VCaP (cell line): Measurements from ENCODE around the gene CIT.

ENCODE experiments used
- H3K27ac ChIP-seq: fragments of 450-650 bp; 2 replicates; pipeline ENCODE4 v1.5.1; 2017
- TF ChIP-seq, protein P1 (sequence below): fragments of 450-650 bp; conservative IDR thresholded peaks from 2 replicates; pipeline ENCODE4 v1.5.1; 2017; ENCODE audit warnings: mild to moderate bottlenecking, moderate library complexity

Gene CIT

DNA sequence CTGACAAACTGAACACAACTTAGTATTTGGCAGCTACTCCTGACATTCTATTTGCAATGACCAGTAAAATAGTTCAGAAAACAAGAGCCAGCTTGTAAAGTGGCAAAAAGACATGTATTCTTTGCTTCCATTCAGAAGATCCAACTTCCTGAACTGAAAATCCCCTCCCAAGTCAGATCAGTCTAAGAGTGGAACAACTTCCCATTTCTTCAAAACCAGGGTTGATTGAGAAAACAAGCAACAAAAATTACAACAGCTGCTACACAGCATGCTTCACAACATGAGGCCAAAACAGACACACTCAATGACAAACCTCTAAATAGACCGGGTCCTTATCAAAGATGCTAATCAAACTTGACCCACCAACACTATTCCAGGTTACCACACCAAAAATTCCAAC lies 40.3 kb downstream of the CIT start:
- TF ChIP-seq, protein P1, sequence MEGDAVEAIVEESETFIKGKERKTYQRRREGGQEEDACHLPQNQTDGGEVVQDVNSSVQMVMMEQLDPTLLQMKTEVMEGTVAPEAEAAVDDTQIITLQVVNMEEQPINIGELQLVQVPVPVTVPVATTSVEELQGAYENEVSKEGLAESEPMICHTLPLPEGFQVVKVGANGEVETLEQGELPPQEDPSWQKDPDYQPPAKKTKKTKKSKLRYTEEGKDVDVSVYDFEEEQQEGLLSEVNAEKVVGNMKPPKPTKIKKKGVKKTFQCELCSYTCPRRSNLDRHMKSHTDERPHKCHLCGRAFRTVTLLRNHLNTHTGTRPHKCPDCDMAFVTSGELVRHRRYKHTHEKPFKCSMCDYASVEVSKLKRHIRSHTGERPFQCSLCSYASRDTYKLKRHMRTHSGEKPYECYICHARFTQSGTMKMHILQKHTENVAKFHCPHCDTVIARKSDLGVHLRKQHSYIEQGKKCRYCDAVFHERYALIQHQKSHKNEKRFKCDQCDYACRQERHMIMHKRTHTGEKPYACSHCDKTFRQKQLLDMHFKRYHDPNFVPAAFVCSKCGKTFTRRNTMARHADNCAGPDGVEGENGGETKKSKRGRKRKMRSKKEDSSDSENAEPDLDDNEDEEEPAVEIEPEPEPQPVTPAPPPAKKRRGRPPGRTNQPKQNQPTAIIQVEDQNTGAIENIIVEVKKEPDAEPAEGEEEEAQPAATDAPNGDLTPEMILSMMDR = no peak
- peak overlapping the region; percentile 24; the same call in 1 of the 2 replicates for H3K27ac ChIP-seq

DNA sequence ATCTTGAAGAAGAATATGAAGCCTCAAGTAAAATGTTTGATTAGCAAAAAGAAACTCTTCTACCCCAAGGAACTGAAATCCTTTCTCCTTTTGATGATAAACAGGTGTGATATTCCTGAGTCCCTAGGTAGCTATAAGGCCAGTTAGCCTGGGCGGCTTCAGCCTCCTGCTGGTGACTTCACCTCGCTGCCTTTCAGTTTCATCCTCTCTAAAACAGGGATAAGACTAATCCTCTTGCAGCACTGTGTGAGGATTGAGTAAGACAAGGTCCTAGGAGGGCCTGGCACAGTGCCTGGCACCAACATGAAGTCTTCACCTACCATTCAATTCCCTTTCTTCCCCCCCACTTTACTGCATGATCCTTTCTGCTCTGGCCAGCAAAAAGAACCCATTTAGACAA lies 42.1 kb downstream of the CIT start:
- no peak overlapping the region; the same call in 1 of the 2 replicates for H3K27ac ChIP-seq
- TF ChIP-seq, protein P1 = peak; percentile 48

DNA sequence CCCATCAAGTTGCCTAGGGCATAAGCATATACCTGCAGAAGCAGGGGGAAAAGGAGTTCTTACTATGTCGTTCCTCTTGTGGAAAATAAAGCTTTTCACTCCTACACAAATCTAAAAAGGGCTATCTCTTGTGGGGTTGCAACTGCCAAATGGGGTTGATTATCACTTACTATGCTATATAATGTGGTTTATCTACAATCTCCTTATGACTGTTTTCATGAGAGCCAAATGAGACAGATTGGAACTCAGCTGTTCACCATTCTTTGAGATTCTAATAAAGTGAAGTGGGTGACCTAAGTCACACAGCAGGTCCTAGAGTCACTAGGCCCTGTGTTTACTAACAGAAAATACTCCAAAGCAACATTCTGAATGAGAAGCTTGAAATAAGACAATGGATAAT lies 47.7 kb downstream of the CIT start:
- TF ChIP-seq, protein P1 = no peak
- H3K27ac ChIP-seq = no peak overlapping the region

DNA sequence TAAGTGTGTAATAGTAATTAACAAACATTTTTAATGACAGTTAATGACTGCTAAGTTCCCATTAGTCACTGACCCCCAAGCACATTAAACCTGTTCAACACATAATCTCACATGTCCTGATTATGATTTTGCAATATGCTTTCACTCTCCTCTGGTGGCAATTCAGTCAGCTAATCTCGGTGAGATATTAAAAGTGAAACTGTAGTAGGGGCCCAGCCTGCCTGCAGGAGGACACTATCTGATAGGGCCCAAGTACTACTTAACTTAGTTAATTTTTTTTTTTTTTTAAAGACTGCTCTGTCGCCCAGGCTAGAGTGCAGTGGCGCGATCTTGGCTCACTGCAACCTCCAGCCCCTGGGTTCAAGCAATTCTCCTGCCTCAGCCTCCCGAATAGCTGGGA lies 48.8 kb downstream of the CIT start:
- TF ChIP-seq, protein P1 = no peak
- H3K27ac ChIP-seq = no peak overlapping the region

DNA sequence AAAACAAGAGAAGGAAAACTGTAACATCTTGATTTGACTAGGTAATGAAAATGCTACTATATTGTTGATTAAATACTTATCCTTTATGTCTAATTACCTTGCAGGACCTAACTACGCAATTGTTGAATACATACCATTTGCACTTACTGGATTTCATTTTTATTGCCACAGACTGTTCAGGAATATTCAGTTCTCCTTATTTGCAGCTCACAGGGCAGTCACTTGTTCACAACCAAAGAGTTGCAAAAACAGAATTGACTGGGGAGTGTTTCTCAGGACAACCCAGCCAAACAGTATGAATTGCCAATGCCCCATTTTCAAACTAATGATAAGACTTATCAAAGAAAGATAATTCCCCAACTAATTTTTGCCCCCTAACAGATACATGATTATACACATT lies 49.4 kb downstream of the CIT start:
- H3K27ac ChIP-seq = no peak overlapping the region
- TF ChIP-seq, protein P1 = no peak

DNA sequence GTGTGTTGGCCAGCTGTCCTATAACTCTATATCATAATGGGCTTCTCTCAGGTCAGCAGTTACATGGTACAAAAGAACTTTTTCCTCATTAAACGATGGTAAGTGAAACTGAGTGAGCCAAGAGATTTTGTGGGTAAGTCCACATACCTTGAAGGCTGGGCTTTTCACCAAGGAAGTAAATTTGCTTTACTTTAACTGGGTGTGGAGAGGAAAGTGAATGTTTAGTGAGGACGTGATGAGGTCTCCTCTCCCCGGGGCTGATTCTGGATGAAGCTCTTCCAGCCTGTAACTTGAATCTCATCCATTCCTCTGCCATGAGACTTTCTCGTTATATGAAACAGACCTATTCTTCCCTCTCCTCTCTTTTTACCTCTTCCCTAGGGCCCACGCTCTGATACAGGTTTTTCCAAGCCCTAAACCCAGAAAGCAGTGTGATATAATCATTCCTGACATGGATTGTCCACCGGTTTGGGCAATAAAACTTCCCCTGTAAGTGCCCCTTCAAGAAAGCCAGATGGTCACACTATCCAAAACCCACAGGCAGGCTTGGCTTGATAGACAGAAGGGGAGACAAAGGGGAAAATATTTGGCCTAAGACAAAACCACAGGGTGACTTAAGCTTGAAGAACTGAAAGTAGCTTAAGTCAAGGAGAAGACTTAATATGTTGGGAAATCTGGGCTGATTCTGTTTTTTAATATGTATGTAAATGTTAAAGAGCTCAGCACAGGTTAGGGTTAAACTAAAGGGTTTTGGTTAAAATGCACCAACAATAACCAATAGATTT lies 50.3 kb downstream of the CIT start:
- TF ChIP-seq, protein P1 = no peak
- H3K27ac ChIP-seq = no peak overlapping the region

DNA sequence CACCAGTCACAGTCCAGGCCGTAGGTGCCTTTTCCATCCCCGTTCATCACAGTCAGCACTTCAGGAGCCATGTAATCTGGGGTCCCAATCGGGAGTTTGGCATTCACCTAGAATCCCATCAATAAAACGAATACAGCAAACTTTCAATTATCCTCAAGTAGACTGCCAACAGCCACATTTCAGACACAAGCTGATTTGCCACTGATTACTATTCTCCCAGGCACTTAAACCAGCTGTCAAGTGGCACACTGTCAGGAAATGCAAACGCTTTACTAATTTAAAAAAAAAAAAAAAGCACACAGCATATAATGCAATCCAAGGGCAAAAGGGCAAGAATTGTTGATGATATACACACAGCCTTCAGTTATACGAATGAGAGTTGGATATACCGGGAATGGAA lies 51.9 kb downstream of the CIT start:
- TF ChIP-seq, protein P1 = no peak
- H3K27ac ChIP-seq = no peak overlapping the region
